Measurements from ENCODE around the gene DNAJC3. TPM values are rescaled to one million over a fixed set of nuclear protein-coding genes. Genes with fewer than 3 reads are reported as not detected.
"Not testable (repeated sequence)": the region's sequence is repeated elsewhere in the genome, so short reads cannot be mapped to it uniquely, and the experiment has no call there.

DNAJC3 gene
- total RNA-seq, 1 donor from 2014 or later: 17.4 TPM

DNA sequence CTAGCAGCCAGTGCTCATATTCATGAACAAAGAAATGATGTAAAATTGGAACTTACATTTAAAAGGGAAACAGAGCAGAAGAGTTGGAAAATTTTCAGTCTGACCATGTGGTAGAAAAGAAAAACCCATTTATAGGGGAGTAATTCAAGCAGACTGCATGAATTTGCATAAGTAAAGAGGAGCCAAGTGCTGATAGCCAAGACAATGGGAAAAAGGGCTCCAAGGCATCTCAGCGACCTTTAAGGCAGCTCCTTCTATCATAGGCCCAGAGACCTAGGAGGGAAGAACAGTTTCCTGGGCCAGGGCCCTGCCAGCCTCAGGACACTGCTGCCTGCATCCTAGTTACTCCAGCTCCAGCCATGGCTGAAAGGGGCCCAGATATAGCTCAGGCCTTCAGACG is 7.5 kb downstream of the DNAJC3 start:
- intact Hi-C loops (cut with micrococcal nuclease): no loop called here
- ATAC-seq (ENCODE audit: low read depth) (no peak), DNase-seq (no peak)
- CTCF ChIA-PET: no interaction called here
- H3K36me3 Mint-ChIP-seq (ENCODE audit: low read depth): peaks cover 22% of the 10 kb centered on the region
- H3K4me1 Mint-ChIP-seq: peaks cover 55% of the 10 kb centered on the region
- H3K27ac Mint-ChIP-seq: no peak overlapping the region
- no peak overlapping the region for H3K4me3 Mint-ChIP-seq
- TF ChIP-seq CTCF (IDR thresholded peaks at IDR 0.05): no peak
- no peaks in the 10 kb centered on the region for H3K27me3 Mint-ChIP-seq
- H3K9me3 Mint-ChIP-seq: peaks cover 9% of the 10 kb centered on the region
- POLR2A ChIA-PET: no interaction called here

GRCh38 chr13:95684960-95685359 is 8.0 kb downstream of the DNAJC3 start:
- H3K36me3 Mint-ChIP-seq (ENCODE audit: low read depth): peaks cover 20% of the 10 kb centered on the region
- intact Hi-C loops (cut with micrococcal nuclease); ATAC-seq (ENCODE audit: low read depth); CTCF ChIA-PET; H3K4me3 Mint-ChIP-seq; H3K27ac Mint-ChIP-seq; POLR2A ChIA-PET; H3K9me3 Mint-ChIP-seq; DNase-seq; H3K27me3 Mint-ChIP-seq: not testable (repeated sequence)
- peaks cover 53% of the 10 kb centered on the region for H3K4me1 Mint-ChIP-seq

GRCh38 chr13:95689582-95689926 is 12.6 kb downstream of the DNAJC3 start:
- CTCF ChIA-PET: no interaction called here
- no peak for ATAC-seq (ENCODE audit: low read depth)
- no peak for TF ChIP-seq CTCF (IDR thresholded peaks at IDR 0.05)
- Mint-ChIP-seq H3K27me3 (no peaks in the 10 kb centered on the region), H3K9me3 (peaks cover 9% of the 10 kb centered on the region), H3K27ac (no peak overlapping the region), H3K36me3 (ENCODE audit: low read depth) (peaks cover 13% of the 10 kb centered on the region), H3K4me3 (no peak overlapping the region), H3K4me1 (peaks cover 34% of the 10 kb centered on the region)
- POLR2A ChIA-PET: no interaction called here
- intact Hi-C loops (cut with micrococcal nuclease): no loop called here
- DNase-seq: no peak

DNA sequence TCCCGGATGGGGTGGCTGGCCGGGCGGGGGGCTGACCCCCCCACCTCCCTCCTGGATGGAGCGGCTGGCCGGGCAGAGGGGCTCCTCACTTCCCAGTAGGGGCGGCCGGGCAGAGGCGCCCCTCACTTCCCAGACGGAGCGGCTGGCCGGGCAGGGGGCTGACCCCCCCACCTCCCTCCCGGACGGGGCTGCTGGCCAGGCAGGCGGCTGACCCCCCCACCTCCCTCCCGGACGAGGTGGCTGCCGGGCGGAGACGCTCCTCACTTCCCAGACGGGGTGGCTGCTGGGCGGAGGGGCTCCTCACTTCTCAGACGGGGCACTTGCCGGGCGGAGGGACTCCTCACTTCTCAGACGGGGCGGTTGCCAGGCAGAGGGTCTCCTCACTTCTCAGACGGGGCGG is 14.0 kb downstream of the DNAJC3 start:
- H3K27me3 Mint-ChIP-seq; H3K9me3 Mint-ChIP-seq; DNase-seq; CTCF ChIA-PET; H3K4me3 Mint-ChIP-seq; H3K27ac Mint-ChIP-seq; intact Hi-C loops (cut with micrococcal nuclease); ATAC-seq (ENCODE audit: low read depth); POLR2A ChIA-PET: not testable (repeated sequence)
- H3K36me3 Mint-ChIP-seq (ENCODE audit: low read depth): peaks cover 13% of the 10 kb centered on the region
- H3K4me1 Mint-ChIP-seq: peaks cover 25% of the 10 kb centered on the region

- POLR2A ChIA-PET: no interaction called here
- H3K4me1 Mint-ChIP-seq: peaks cover 27% of the 10 kb centered on the region
- H3K4me3 Mint-ChIP-seq: no peak overlapping the region
Measured at GRCh38 chr13:95697052-95697680, 20.2 kb downstream of the DNAJC3 start.

More at GRCh38 chr13:95697052-95697680, 20.2 kb downstream of the DNAJC3 start:
- Mint-ChIP-seq H3K27ac (no peak overlapping the region), H3K27me3 (no peaks in the 10 kb centered on the region), H3K9me3 (peaks cover 3% of the 10 kb centered on the region), H3K36me3 (ENCODE audit: low read depth) (peaks cover 9% of the 10 kb centered on the region)
- DNase-seq (no peak), ATAC-seq (ENCODE audit: low read depth) (no peak)
- CTCF ChIA-PET: no interaction called here
- no peak for TF ChIP-seq CTCF (IDR thresholded peaks at IDR 0.05)
- intact Hi-C loops (cut with micrococcal nuclease): no loop called here
